ENCODE data around the gene ZNF578. TPM values are rescaled to one million over a fixed set of nuclear protein-coding genes. Genes with fewer than 3 reads are reported as not detected.
"Not testable (repeated sequence)": the region's sequence is repeated elsewhere in the genome, so short reads cannot be mapped to it uniquely, and the experiment has no call there.

Gene ZNF578
- total and polyA plus RNA-seq, 2 donors (not counting 3 experiments of a cell fraction or from before 2014, with no cell fraction given) = 0.46 to 1.00 TPM

DNA sequence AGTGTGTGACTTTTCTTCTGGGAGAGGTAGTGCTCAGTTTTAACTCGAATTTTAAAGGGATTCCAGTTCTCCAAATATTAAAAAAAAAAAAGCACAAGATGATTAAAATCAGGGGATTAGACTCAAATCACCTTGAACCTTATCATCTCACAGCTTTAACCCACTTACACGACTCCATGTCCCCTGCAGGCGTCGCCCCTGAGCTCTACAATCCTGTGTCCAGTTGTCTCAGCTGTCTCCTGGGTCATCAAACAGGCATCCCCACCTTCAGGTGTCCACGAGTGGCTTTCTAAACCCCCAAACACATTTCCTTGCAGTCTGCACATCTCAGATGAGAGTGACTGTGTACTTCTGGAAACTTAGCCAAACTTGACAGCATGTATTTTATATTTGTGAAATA, 88.3 kb downstream of the ZNF578 start:
- H3K9me1 ChIP-seq (replicated peaks; ENCODE audit: control insufficient read depth, extremely low read depth, insufficient read depth, low read length) = no peaks in the 10 kb centered on the region
- TF ChIP-seq, protein P1, sequence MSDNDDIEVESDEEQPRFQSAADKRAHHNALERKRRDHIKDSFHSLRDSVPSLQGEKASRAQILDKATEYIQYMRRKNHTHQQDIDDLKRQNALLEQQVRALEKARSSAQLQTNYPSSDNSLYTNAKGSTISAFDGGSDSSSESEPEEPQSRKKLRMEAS (IDR thresholded peaks at IDR 0.05; ENCODE audit: insufficient read depth, insufficient read length) = no peak
- TF ChIP-seq POLR2AphosphoS5 (IDR thresholded peaks at IDR 0.05; ENCODE audit: insufficient read depth, low read depth, low read length) (no peak), GATA2 (IDR thresholded peaks at IDR 0.05; ENCODE audit: insufficient read depth, insufficient read length, low read depth, low read length) (no peak), JUN (IDR thresholded peaks at IDR 0.05; ENCODE audit: borderline replicate concordance, insufficient read depth, insufficient read length, low read depth) (no peak), EZH2 (IDR thresholded peaks at IDR 0.05; ENCODE audit: borderline replicate concordance, low read depth, low read length, severe bottlenecking) (no peak), POLR2A (IDR thresholded peaks at IDR 0.05; ENCODE audit: low read depth, low read length) (no peak), FOS (IDR thresholded peaks at IDR 0.05; ENCODE audit: borderline replicate concordance, insufficient read depth, low read length) (no peak)
- TF ChIP-seq, protein P2, sequence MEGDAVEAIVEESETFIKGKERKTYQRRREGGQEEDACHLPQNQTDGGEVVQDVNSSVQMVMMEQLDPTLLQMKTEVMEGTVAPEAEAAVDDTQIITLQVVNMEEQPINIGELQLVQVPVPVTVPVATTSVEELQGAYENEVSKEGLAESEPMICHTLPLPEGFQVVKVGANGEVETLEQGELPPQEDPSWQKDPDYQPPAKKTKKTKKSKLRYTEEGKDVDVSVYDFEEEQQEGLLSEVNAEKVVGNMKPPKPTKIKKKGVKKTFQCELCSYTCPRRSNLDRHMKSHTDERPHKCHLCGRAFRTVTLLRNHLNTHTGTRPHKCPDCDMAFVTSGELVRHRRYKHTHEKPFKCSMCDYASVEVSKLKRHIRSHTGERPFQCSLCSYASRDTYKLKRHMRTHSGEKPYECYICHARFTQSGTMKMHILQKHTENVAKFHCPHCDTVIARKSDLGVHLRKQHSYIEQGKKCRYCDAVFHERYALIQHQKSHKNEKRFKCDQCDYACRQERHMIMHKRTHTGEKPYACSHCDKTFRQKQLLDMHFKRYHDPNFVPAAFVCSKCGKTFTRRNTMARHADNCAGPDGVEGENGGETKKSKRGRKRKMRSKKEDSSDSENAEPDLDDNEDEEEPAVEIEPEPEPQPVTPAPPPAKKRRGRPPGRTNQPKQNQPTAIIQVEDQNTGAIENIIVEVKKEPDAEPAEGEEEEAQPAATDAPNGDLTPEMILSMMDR (IDR thresholded peaks at IDR 0.05; ENCODE audit: extremely low read depth in 1 of 2, insufficient read depth in 1 of 2, low read depth in 1 of 2, low read length in 2 of 2) = no peak
- BruUV-seq (replicated peaks) = no TSS peak
- peaks cover 3% of the 10 kb centered on the region for H3K79me2 ChIP-seq (ENCODE audit: control insufficient read depth, insufficient read depth, low read length)
- POLR2A ChIA-PET = no interaction called here
- H4K20me1 ChIP-seq (replicated peaks; ENCODE audit: control insufficient read depth, extremely low read depth, insufficient read depth, low read length) = no peaks in the 10 kb centered on the region
- peaks cover 0 to 2% of the 10 kb centered on the region in 2 experiments for H3K36me3 ChIP-seq (ENCODE audit: control insufficient read depth in 2 of 2, extremely low read depth in 1 of 2, insufficient read depth in 2 of 2, low read length in 2 of 2)
- dilution Hi-C loops (cut with MboI; ENCODE audit: extremely low pct_ligation_motif_present, low sequenced_read_pairs) (no loop called here), intact Hi-C loops (cut with micrococcal nuclease) (no loop called here)
- no peak overlapping the region for H2AFZ ChIP-seq (ENCODE audit: low read depth, low read length)
- no peak overlapping the region for H3K4me3 ChIP-seq (replicated peaks in 1 of 3; ENCODE audit: insufficient read depth in 1 of 3, low read depth in 1 of 3, low read length in 3 of 3)
- FAIRE-seq (no peak), DNase-seq (ENCODE audit: low read depth, low spot score) (no peak)
- CTCF ChIA-PET = no interaction called here
- no peak overlapping the region for H3K9ac ChIP-seq (replicated peaks; ENCODE audit: extremely low read depth, insufficient read depth, low read length)
- no peak overlapping the region for H3K27ac ChIP-seq (ENCODE audit: insufficient read depth, low read depth, low read length)
- no peaks in the 10 kb centered on the region for H3K27me3 ChIP-seq (ENCODE audit: control insufficient read depth in 2 of 2, insufficient read depth in 2 of 2, low read length in 2 of 2)
- no peaks in the 10 kb centered on the region for H3K9me3 ChIP-seq (replicated peaks; ENCODE audit: control insufficient read depth, insufficient read depth, low read length)
- H3K4me1 ChIP-seq (ENCODE audit: control insufficient read depth, extremely low read depth, insufficient read depth, low read length) = peaks cover 6% of the 10 kb centered on the region
- no peak overlapping the region for H3K4me2 ChIP-seq (ENCODE audit: insufficient read depth, low read length)

DNA sequence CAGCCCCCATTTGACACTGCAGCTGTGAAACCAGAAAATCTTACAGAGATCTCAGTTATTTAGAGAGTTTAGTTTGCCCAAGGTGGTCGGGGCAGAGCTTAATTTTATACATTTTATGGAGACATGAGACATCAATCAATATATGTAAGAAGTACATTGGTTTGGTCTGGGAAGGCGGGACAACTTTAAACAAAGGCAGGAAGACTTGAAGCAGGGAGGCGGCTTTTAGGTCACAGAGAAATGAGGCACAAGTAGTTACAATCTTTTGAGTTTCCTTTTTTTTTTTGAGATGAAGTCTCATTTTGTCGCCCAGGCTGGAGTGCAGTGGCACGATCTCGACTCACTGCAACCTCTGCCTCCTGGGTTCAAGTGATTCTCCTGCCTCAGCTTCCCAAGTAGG, 89.2 kb downstream of the ZNF578 start:
- peak; percentile 22 for DNase-seq (ENCODE audit: low read depth, low spot score)
- H3K9ac ChIP-seq (replicated peaks; ENCODE audit: extremely low read depth, insufficient read depth, low read length); H3K4me3 ChIP-seq (replicated peaks in 1 of 3; ENCODE audit: insufficient read depth in 1 of 3, low read depth in 1 of 3, low read length in 3 of 3); H3K79me2 ChIP-seq (ENCODE audit: control insufficient read depth, insufficient read depth, low read length); H3K36me3 ChIP-seq (ENCODE audit: control insufficient read depth in 2 of 2, extremely low read depth in 1 of 2, insufficient read depth in 2 of 2, low read length in 2 of 2); H2AFZ ChIP-seq (ENCODE audit: low read depth, low read length); dilution Hi-C loops (cut with MboI; ENCODE audit: extremely low pct_ligation_motif_present, low sequenced_read_pairs); H4K20me1 ChIP-seq (replicated peaks; ENCODE audit: control insufficient read depth, extremely low read depth, insufficient read depth, low read length); H3K9me1 ChIP-seq (replicated peaks; ENCODE audit: control insufficient read depth, extremely low read depth, insufficient read depth, low read length); POLR2A ChIA-PET; H3K27me3 ChIP-seq (ENCODE audit: control insufficient read depth in 2 of 2, insufficient read depth in 2 of 2, low read length in 2 of 2); BruUV-seq (replicated peaks); H3K4me1 ChIP-seq (ENCODE audit: control insufficient read depth, extremely low read depth, insufficient read depth, low read length); H3K9me3 ChIP-seq (replicated peaks; ENCODE audit: control insufficient read depth, insufficient read depth, low read length); FAIRE-seq; intact Hi-C loops (cut with micrococcal nuclease); CTCF ChIA-PET; H3K4me2 ChIP-seq (ENCODE audit: insufficient read depth, low read length): not testable (repeated sequence)
- H3K27ac ChIP-seq (ENCODE audit: insufficient read depth, low read depth, low read length) = peak overlapping the region; percentile 18
